NCI-H2081 treated with DMSO at 0.1 percent for 48 hours (cell line): ENCODE data around the gene DPYSL5.

Experiments used
- DNase-seq: peaks from one replicate; lab custom pipeline; 2025; lab: John Stamatoyannopoulos, UW

DPYSL5 gene

GRCh38 chr2:26994983-26995382 lies 147.1 kb downstream of the DPYSL5 start:
- DNase-seq: no peak

- DNase-seq: no peak
Observed at GRCh38 chr2:26997394-26997793, 149.5 kb downstream of the DPYSL5 start.

GRCh38 chr2:26998323-26998722 lies 150.4 kb downstream of the DPYSL5 start:
- no peak for DNase-seq
